Neural cell (in vitro differentiated cells): Measurements from ENCODE around the gene PARD3B. TPM values are rescaled to one million over a fixed set of nuclear protein-coding genes. Genes with fewer than 3 reads are reported as not detected.

ENCODE experiments used
- H2AFZ ChIP-seq: fragments of 200-600, 300-800 bp; sonication (generic), shearing (Covaris generic); 2 replicates; pipeline ENCODE4 v1.6.0; 2014; ENCODE audit warnings: low read depth, mild to moderate bottlenecking, antibody characterized with exemption, low read length, moderate library complexity
- H3F3A ChIP-seq: fragments of 200-600 bp; shearing (Covaris generic); 2 replicates; pipeline ENCODE4 v1.6.1; 2016; ENCODE audit warnings: mild to moderate bottlenecking, moderate library complexity, mixed read lengths, antibody characterized with exemption, low read length; ENCODE audit not compliant: insufficient read depth, poor library complexity, severe bottlenecking
- H3K27ac ChIP-seq: fragments of 200-600, 300-800 bp; sonication (generic), shearing (Covaris generic); 2 replicates; pipeline ENCODE4 v1.5.1; 2014; ENCODE audit warnings: mild to moderate bottlenecking, low read length, moderate library complexity
- H3K27me3 ChIP-seq: fragments of 300-800, 200-600 bp; sonication (generic), shearing (Covaris generic); 2 replicates; pipeline ENCODE4 v1.6.0; 2014; ENCODE audit warnings: mild to moderate bottlenecking, low read depth, low read length, moderate library complexity; ENCODE audit not compliant: insufficient read depth
- H3K36me3 ChIP-seq: fragments of 300-800, 200-600 bp; sonication (generic), shearing (Covaris generic); 2 replicates; pipeline ENCODE4 v1.5.1; 2014; ENCODE audit warnings: mild to moderate bottlenecking, antibody characterized with exemption, low read length, moderate library complexity; ENCODE audit not compliant: insufficient read depth
- H3K4me2 ChIP-seq: fragments of 300-800, 200-600 bp; sonication (generic), shearing (Covaris generic); 2 replicates; pipeline ENCODE4 v1.6.0; 2014; ENCODE audit warnings: mild to moderate bottlenecking, low read length
- H3K4me3 ChIP-seq: fragments of 300-800, 200-600 bp; sonication (generic), shearing (Covaris generic); 2 replicates; pipeline ENCODE4 v1.5.1; 2014; ENCODE audit warnings: mild to moderate bottlenecking, low read length, moderate library complexity
- H3K79me2 ChIP-seq: fragments of 200-600 bp; shearing (Covaris generic); replicated peaks from 2 replicates; pipeline ENCODE4 v1.6.0; 2014; ENCODE audit warnings: mild to moderate bottlenecking, low read length, moderate library complexity; ENCODE audit not compliant: insufficient read depth
- H3K9ac ChIP-seq: fragments of 300-800, 200-600 bp; sonication (generic), shearing (Covaris generic); 2 replicates; pipeline ENCODE4 v1.6.1; 2016; ENCODE audit warnings: mild to moderate bottlenecking, low read length, mixed read lengths
- H3K9me2 ChIP-seq: fragments of 200-600 bp; shearing (Covaris generic); 2 replicates; pipeline ENCODE4 v1.6.1; 2016; ENCODE audit warnings: mild to moderate bottlenecking, low read length, mixed read lengths; ENCODE audit not compliant: insufficient read depth
- H3K9me3 ChIP-seq: fragments of 200-600, 300-800 bp; sonication (generic), shearing (Covaris generic); 2 replicates; pipeline ENCODE4 v1.6.1; 2016; ENCODE audit warnings: mild to moderate bottlenecking, mixed run types, low read length, moderate library complexity, mixed read lengths
- H4K20me1 ChIP-seq: fragments of 200-600 bp; shearing (Covaris generic); 2 replicates; pipeline ENCODE4 v1.6.1; 2016; ENCODE audit warnings: mild to moderate bottlenecking, mixed run types; ENCODE audit not compliant: insufficient read depth
- CTCF ChIP-seq: fragments of 450-650 bp; IDR thresholded peaks from 2 replicates; pipeline ENCODE4 v1.5.1; 2014; ENCODE audit warnings: antibody characterized with exemption, mild to moderate bottlenecking, moderate library complexity; ENCODE audit not compliant: poor library complexity, severe bottlenecking
- EP300 ChIP-seq: fragments of 450-650 bp; conservative IDR thresholded peaks from 2 replicates; pipeline ENCODE4 v1.6.1; 2014; ENCODE audit warnings: antibody characterized with exemption, mild to moderate bottlenecking, moderate library complexity; ENCODE audit not compliant: poor library complexity, severe bottlenecking
- EZH2 ChIP-seq: fragments of 200-600, 300-800 bp; shearing (Covaris generic), sonication (generic); IDR thresholded peaks from 2 replicates; pipeline ENCODE4 v1.6.1; 2014; ENCODE audit warnings: antibody characterized with exemption, low read length, borderline replicate concordance, mild to moderate bottlenecking; ENCODE audit not compliant: insufficient read depth, poor library complexity, severe bottlenecking
- MXI1 ChIP-seq: fragments of 450-650 bp; conservative IDR thresholded peaks from 2 replicates; pipeline ENCODE4 v1.6.1; 2014; ENCODE audit warnings: antibody characterized with exemption, mild to moderate bottlenecking; ENCODE audit not compliant: poor library complexity, severe bottlenecking
- POLR2AphosphoS5 ChIP-seq: IDR thresholded peaks from 2 replicates; pipeline ENCODE4 v1.6.1; 2012
- RAD21 ChIP-seq: fragments of 450-650 bp; conservative IDR thresholded peaks from 2 replicates; pipeline ENCODE4 v1.6.1; 2014; ENCODE audit warnings: antibody characterized with exemption, mild to moderate bottlenecking, moderate library complexity
- REST ChIP-seq: IDR thresholded peaks from 2 replicates; pipeline ENCODE4 v1.6.1; 2012; ENCODE audit warnings: borderline replicate concordance
- SMC3 ChIP-seq: fragments of 450-650 bp; conservative IDR thresholded peaks from 2 replicates; pipeline ENCODE4 v1.6.1; 2014; ENCODE audit warnings: antibody characterized with exemption, mild to moderate bottlenecking, moderate library complexity; ENCODE audit not compliant: poor library complexity
- TAF1 ChIP-seq: IDR thresholded peaks from 2 replicates; pipeline ENCODE4 v1.6.1; 2012; ENCODE audit warnings: low read depth
- polyA plus RNA-seq: library from polyadenylated mRNA; depleted of rRNA; stranded (reverse); fragments of >200 nt; gene quantifications from 2 replicates; pipeline ENCODE4 v1.2.3, GENCODE V29; 2014

PARD3B gene
- polyA plus RNA-seq, 1 donor from 2014 or later = 0.54 TPM

- Histone ChIP-seq H2AFZ (no peak overlapping the region), H3K79me2 (no peaks in the 10 kb centered on the region), H3K27me3 (no peaks in the 10 kb centered on the region), H4K20me1 (no peaks in the 10 kb centered on the region), H3F3A (no peaks in the 10 kb centered on the region), H3K9ac (no peak overlapping the region), H3K4me2 (no peak overlapping the region), H3K4me3 (no peak overlapping the region), H3K9me3 (no peaks in the 10 kb centered on the region), H3K9me2 (no peaks in the 10 kb centered on the region), H3K36me3 (no peaks in the 10 kb centered on the region), H3K27ac (no peak overlapping the region)
- TF ChIP-seq POLR2AphosphoS5 (peak; percentile 39), SMC3 (no peak)
Observed at GRCh38 chr2:205358351-205358815, 813.1 kb downstream of the PARD3B start.

GRCh38 chr2:205361272-205361671, 816.0 kb downstream of the PARD3B start:
- no peak overlapping the region for H2AFZ ChIP-seq
- no peak overlapping the region for H3K9ac ChIP-seq
- no peaks in the 10 kb centered on the region for H3K27me3 ChIP-seq
- TF ChIP-seq TAF1 = no peak
- TF ChIP-seq MXI1 = no peak
- no peak for TF ChIP-seq EP300
- no peak for TF ChIP-seq SMC3
- TF ChIP-seq EZH2 = no peak
- H3K79me2 ChIP-seq = no peaks in the 10 kb centered on the region
- no peak overlapping the region for H3K4me3 ChIP-seq
- no peaks in the 10 kb centered on the region for H3K9me2 ChIP-seq
- H3F3A ChIP-seq = no peaks in the 10 kb centered on the region
- no peak overlapping the region for H3K4me2 ChIP-seq
- no peak overlapping the region for H3K27ac ChIP-seq
- H3K9me3 ChIP-seq = no peaks in the 10 kb centered on the region
- H3K36me3 ChIP-seq = no peaks in the 10 kb centered on the region
- H4K20me1 ChIP-seq = no peaks in the 10 kb centered on the region

- H3K4me3 ChIP-seq = no peak overlapping the region
- no peaks in the 10 kb centered on the region for H3K36me3 ChIP-seq
- H3K27ac ChIP-seq = no peak overlapping the region
- no peaks in the 10 kb centered on the region for H4K20me1 ChIP-seq
- no peaks in the 10 kb centered on the region for H3K9me2 ChIP-seq
- TF ChIP-seq RAD21 = no peak
- no peak for TF ChIP-seq SMC3
- TF ChIP-seq CTCF = no peak
- no peak for TF ChIP-seq MXI1
- no peak for TF ChIP-seq REST
- TF ChIP-seq TAF1 = no peak
- TF ChIP-seq POLR2AphosphoS5 = no peak
- no peak for TF ChIP-seq EP300
- TF ChIP-seq EZH2 = no peak
- no peak overlapping the region for H3K4me2 ChIP-seq
- H3K9ac ChIP-seq = no peak overlapping the region
- H3K79me2 ChIP-seq = no peaks in the 10 kb centered on the region
- no peaks in the 10 kb centered on the region for H3F3A ChIP-seq
- no peaks in the 10 kb centered on the region for H3K9me3 ChIP-seq
- H3K27me3 ChIP-seq = no peaks in the 10 kb centered on the region
- H2AFZ ChIP-seq = no peak overlapping the region
Observed at GRCh38 chr2:205361970-205362369, 816.7 kb downstream of the PARD3B start.
